Fibroblast of skin of scalp (primary cell): ENCODE data around the gene HDAC11.
"Not testable (repeated sequence)": the region's sequence is repeated elsewhere in the genome, so short reads cannot be mapped to it uniquely, and the experiment has no call there.

Experiments
- DNase-seq: peaks from one replicate; pipeline ENCODE4 v3.0.0-alpha.2; 2013

Gene HDAC11

GRCh38 chr3:13493867-13494441 lies 13.8 kb downstream of the HDAC11 start:
- no peak for DNase-seq

- DNase-seq: peak; percentile 43
Observed at GRCh38 chr3:13494463-13495350, 14.6 kb downstream of the HDAC11 start.

GRCh38 chr3:13495351-13495813 lies 15.3 kb downstream of the HDAC11 start:
- DNase-seq: no peak

- peak; percentile 81 for DNase-seq
Observed at GRCh38 chr3:13495921-13496723, 16.0 kb downstream of the HDAC11 start.

GRCh38 chr3:13496879-13497278 lies 16.8 kb downstream of the HDAC11 start:
- DNase-seq: no peak

- peak; percentile 78 for DNase-seq
Observed at GRCh38 chr3:13497386-13497785, 17.3 kb downstream of the HDAC11 start.

DNA sequence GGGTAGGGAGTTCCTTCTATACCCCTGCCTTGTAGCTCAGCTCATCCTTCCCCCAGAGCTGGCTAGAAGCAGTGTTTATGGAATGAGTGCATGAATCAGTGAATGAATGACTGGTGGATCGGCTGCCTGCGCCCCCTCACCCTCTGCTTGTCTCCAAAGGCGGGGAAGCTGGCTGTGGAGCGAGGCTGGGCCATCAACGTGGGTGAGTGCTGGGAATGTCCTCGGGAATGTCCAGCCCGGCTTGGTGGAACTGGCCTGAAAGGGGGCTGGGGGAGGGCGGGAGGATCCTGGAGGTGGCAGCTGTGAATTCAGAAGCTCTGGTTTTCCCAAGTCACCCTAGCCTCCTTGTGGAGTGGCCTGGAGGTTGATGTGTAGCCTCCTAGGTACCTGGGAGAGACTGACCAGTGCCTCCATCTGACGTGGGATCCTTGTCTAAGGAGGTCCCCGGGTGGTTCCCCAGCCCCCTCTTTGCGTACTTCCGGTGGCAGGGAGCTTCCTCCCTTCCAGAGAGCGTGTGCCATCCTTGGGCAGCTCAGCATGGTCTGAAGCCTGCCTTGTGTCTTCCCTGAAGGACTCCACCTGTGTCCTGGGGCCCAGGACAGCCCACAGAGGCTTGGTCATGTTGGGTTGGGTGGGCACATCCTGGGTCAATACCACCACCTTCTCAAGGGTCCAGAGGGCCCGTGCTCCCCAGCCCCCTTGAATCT lies 18.4 kb downstream of the HDAC11 start:
- DNase-seq: no peak

GRCh38 chr3:13499246-13499645 lies 19.1 kb downstream of the HDAC11 start:
- not testable (repeated sequence) for DNase-seq

DNA sequence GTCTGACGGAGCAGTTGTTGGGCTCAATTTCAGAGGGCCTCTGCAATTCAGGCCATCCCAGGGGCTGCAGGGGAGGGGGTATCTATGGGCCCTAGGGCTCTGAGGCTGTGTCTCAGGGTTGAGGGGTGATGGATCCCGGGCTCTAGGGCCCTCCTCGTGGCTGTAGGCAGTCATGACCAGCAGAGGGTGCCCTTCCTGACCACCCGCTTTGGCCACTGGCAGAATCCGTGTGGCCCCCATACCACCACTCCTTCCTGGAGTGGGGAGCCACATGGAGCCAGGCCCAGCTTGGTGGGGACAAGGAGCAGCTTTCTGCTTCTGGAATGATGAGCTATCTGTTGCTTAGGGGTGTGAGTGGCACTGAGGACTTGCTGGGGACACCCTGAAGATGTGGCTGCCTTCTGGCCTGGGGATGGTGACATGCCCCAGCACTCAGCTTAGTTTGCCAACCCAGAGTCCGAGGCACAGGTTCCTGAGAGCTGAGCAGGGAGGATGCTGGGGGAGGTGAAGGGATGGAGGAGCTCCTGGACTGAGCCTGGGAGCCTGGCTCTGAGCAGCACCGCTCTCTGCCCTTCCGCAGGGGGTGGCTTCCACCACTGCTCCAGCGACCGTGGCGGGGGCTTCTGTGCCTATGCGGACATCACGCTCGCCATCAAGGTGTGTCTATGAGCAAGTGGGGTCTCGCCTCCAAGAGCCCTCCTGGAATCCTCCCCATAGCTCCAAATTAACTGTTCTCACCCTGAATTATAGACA lies 20.2 kb downstream of the HDAC11 start:
- DNase-seq: peak; percentile 27

GRCh38 chr3:13501056-13501455 lies 20.9 kb downstream of the HDAC11 start:
- no peak for DNase-seq

GRCh38 chr3:13501521-13501920 lies 21.4 kb downstream of the HDAC11 start:
- DNase-seq: no peak

DNA sequence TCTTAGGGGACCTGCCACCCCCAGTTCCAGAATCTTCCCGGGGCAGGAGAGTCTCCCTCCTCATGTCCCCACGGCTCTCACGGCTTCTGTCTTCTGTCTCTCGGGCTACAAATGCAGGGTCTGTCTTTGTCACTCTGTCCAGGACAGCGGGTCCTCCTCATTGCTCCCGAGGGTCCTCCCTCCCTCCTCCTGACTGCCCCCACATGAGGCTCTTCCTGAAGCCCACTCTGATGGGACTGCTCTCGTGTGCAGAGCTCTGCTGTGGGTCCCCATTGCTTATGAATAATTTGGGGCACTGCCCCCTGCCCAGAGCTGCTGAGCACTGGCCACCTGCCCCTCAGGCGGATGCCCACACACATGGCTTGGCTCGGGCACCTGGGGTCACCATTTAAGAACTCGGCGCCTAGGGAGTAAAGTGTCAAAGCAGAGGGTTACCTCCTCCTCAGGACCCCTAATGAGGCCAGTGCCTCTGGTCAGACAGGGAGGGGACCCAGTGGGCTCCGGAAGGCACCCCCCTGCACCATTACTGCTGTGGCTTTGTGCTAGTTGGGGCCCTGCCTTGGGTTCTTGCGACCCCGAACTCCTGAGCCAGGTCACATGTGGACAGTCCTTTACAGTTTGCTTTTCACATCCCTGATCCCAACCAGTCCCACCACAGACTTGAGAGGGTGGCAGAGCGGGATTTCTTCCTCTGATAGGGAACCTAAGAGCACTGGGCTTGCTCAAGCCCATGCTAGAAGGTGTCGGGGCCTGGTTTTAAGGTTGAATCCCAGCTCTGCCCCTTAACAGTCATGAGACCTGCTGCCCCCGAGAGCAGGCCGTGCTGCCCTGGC lies 22.1 kb downstream of the HDAC11 start:
- no peak for DNase-seq

GRCh38 chr3:13502791-13503060 lies 22.6 kb downstream of the HDAC11 start:
- no peak for DNase-seq

- peak; percentile 26 for DNase-seq
Observed at GRCh38 chr3:13504161-13504831, 24.2 kb downstream of the HDAC11 start.

- DNase-seq: no peak
Observed at GRCh38 chr3:13505147-13506130, 25.3 kb downstream of the HDAC11 start.

- no peak for DNase-seq
Observed at GRCh38 chr3:13506239-13506638, 26.1 kb downstream of the HDAC11 start.

GRCh38 chr3:13506680-13507079 lies 26.6 kb downstream of the HDAC11 start:
- DNase-seq: no peak

- no peak for DNase-seq
Observed at GRCh38 chr3:13507247-13507569, 27.1 kb downstream of the HDAC11 start.
